ENCODE measurements around the gene SSH2. TPM values are rescaled to one million over a fixed set of nuclear protein-coding genes. Genes with fewer than 3 reads are reported as not detected.
"Not testable (repeated sequence)": the region's sequence is repeated elsewhere in the genome, so short reads cannot be mapped to it uniquely, and the experiment has no call there.

SSH2 gene
- total and polyA plus RNA-seq, 9 donors, result 14.7 to 27.4 (median 20.6) TPM

- DNase-seq, result no peak
- Histone ChIP-seq H3K27me3 (ENCODE audit: control insufficient read depth, insufficient read depth, low read length) (no peaks in the 10 kb centered on the region), H3K9me3 (replicated peaks; ENCODE audit: control insufficient read depth, low read depth, low read length) (no peaks in the 10 kb centered on the region), H3K36me3 (ENCODE audit: control insufficient read depth, insufficient read depth, low read length) (peaks cover 22% of the 10 kb centered on the region), H3K27ac (ENCODE audit: low read length) (peak overlapping the region; percentile 56), H3K4me3 (ENCODE audit: low read length) (no peak overlapping the region), H3K4me1 (ENCODE audit: control insufficient read depth, insufficient read depth, low read length) (peaks cover 7% of the 10 kb centered on the region)
- whole genome bisulfite sequencing (ENCODE audit: insufficient coverage), result no CpG with 5 or more reads among the region's 2 CpGs
Measured at GRCh38 chr17:29664743-29665480, 265.1 kb downstream of the SSH2 start.

GRCh38 chr17:29663155-29663554, 266.9 kb downstream of the SSH2 start:
- H3K4me3 ChIP-seq (ENCODE audit: low read length), result no peak overlapping the region
- H3K27ac ChIP-seq (ENCODE audit: low read length), result no peak overlapping the region
- H3K9me3 ChIP-seq (replicated peaks; ENCODE audit: control insufficient read depth, low read depth, low read length), result no peaks in the 10 kb centered on the region
- H3K4me1 ChIP-seq (ENCODE audit: control insufficient read depth, insufficient read depth, low read length), result peaks cover 7% of the 10 kb centered on the region
- H3K27me3 ChIP-seq (ENCODE audit: control insufficient read depth, insufficient read depth, low read length), result no peaks in the 10 kb centered on the region
- H3K36me3 ChIP-seq (ENCODE audit: control insufficient read depth, insufficient read depth, low read length), result peaks cover 18% of the 10 kb centered on the region
- no peak for DNase-seq
- WGBS (ENCODE audit: insufficient coverage), result no CpG with 5 or more reads among the region's 1 CpG

- 63% methylated on average over 2 of the region's 2 CpGs for WGBS (ENCODE audit: insufficient coverage)
- Histone ChIP-seq H3K4me3 (ENCODE audit: low read length) (no peak overlapping the region), H3K27me3 (ENCODE audit: control insufficient read depth, insufficient read depth, low read length) (no peaks in the 10 kb centered on the region), H3K4me1 (ENCODE audit: control insufficient read depth, insufficient read depth, low read length) (peaks cover 7% of the 10 kb centered on the region), H3K27ac (ENCODE audit: low read length) (no peak overlapping the region), H3K9me3 (replicated peaks; ENCODE audit: control insufficient read depth, low read depth, low read length) (no peaks in the 10 kb centered on the region), H3K36me3 (ENCODE audit: control insufficient read depth, insufficient read depth, low read length) (peaks cover 9% of the 10 kb centered on the region)
- no peak for DNase-seq
Measured at GRCh38 chr17:29661213-29661612, 268.8 kb downstream of the SSH2 start.

- Histone ChIP-seq H3K27ac (ENCODE audit: low read length) (no peak overlapping the region), H3K9me3 (replicated peaks; ENCODE audit: control insufficient read depth, low read depth, low read length) (no peaks in the 10 kb centered on the region), H3K4me1 (ENCODE audit: control insufficient read depth, insufficient read depth, low read length) (peaks cover 7% of the 10 kb centered on the region), H3K36me3 (ENCODE audit: control insufficient read depth, insufficient read depth, low read length) (peaks cover 3% of the 10 kb centered on the region), H3K4me3 (ENCODE audit: low read length) (no peak overlapping the region), H3K27me3 (ENCODE audit: control insufficient read depth, insufficient read depth, low read length) (no peaks in the 10 kb centered on the region)
- no peak for DNase-seq
- WGBS (ENCODE audit: insufficient coverage), result 100% methylated on average over 1 of the region's 2 CpGs
Measured at GRCh38 chr17:29659155-29659554, 270.9 kb downstream of the SSH2 start.

- Histone ChIP-seq H3K9me3 (replicated peaks; ENCODE audit: control insufficient read depth, low read depth, low read length) (no peaks in the 10 kb centered on the region), H3K4me1 (ENCODE audit: control insufficient read depth, insufficient read depth, low read length) (no peaks in the 10 kb centered on the region), H3K27ac (ENCODE audit: low read length) (no peak overlapping the region), H3K36me3 (ENCODE audit: control insufficient read depth, insufficient read depth, low read length) (peaks cover 7% of the 10 kb centered on the region), H3K4me3 (ENCODE audit: low read length) (no peak overlapping the region), H3K27me3 (ENCODE audit: control insufficient read depth, insufficient read depth, low read length) (no peaks in the 10 kb centered on the region)
- WGBS (ENCODE audit: insufficient coverage), result 80% methylated on average over 1 of the region's 6 CpGs
- no peak for DNase-seq
Measured at GRCh38 chr17:29655323-29655722, 274.7 kb downstream of the SSH2 start.

GRCh38 chr17:29653995-29654714, 275.9 kb downstream of the SSH2 start:
- peaks cover 11% of the 10 kb centered on the region for H3K36me3 ChIP-seq (ENCODE audit: control insufficient read depth, insufficient read depth, low read length)
- DNase-seq, result no peak
- no peaks in the 10 kb centered on the region for H3K4me1 ChIP-seq (ENCODE audit: control insufficient read depth, insufficient read depth, low read length)
- no CpG with 5 or more reads among the region's 1 CpG for WGBS (ENCODE audit: insufficient coverage)
- no peaks in the 10 kb centered on the region for H3K9me3 ChIP-seq (replicated peaks; ENCODE audit: control insufficient read depth, low read depth, low read length)
- H3K27ac ChIP-seq (ENCODE audit: low read length), result no peak overlapping the region
- no peak overlapping the region for H3K4me3 ChIP-seq (ENCODE audit: low read length)
- no peaks in the 10 kb centered on the region for H3K27me3 ChIP-seq (ENCODE audit: control insufficient read depth, insufficient read depth, low read length)

- Histone ChIP-seq H3K36me3 (ENCODE audit: control insufficient read depth, insufficient read depth, low read length) (peaks cover 16% of the 10 kb centered on the region), H3K27me3 (ENCODE audit: control insufficient read depth, insufficient read depth, low read length) (no peaks in the 10 kb centered on the region), H3K27ac (ENCODE audit: low read length) (no peak overlapping the region), H3K4me1 (ENCODE audit: control insufficient read depth, insufficient read depth, low read length) (no peaks in the 10 kb centered on the region), H3K9me3 (replicated peaks; ENCODE audit: control insufficient read depth, low read depth, low read length) (no peaks in the 10 kb centered on the region), H3K4me3 (ENCODE audit: low read length) (no peak overlapping the region)
- no peak for DNase-seq
Measured at GRCh38 chr17:29652976-29653375, 277.1 kb downstream of the SSH2 start.

GRCh38 chr17:29651913-29652312, 278.1 kb downstream of the SSH2 start:
- not testable (repeated sequence) for H3K27ac ChIP-seq (ENCODE audit: low read length); H3K4me3 ChIP-seq (ENCODE audit: low read length); H3K9me3 ChIP-seq (replicated peaks; ENCODE audit: control insufficient read depth, low read depth, low read length); DNase-seq; H3K4me1 ChIP-seq (ENCODE audit: control insufficient read depth, insufficient read depth, low read length); H3K27me3 ChIP-seq (ENCODE audit: control insufficient read depth, insufficient read depth, low read length)
- 89% methylated on average over 5 of the region's 7 CpGs for WGBS (ENCODE audit: insufficient coverage)
- peaks cover 17% of the 10 kb centered on the region for H3K36me3 ChIP-seq (ENCODE audit: control insufficient read depth, insufficient read depth, low read length)

GRCh38 chr17:29650396-29650795, 279.6 kb downstream of the SSH2 start:
- Histone ChIP-seq H3K4me3 (ENCODE audit: low read length) (no peak overlapping the region), H3K27ac (ENCODE audit: low read length) (no peak overlapping the region), H3K27me3 (ENCODE audit: control insufficient read depth, insufficient read depth, low read length) (no peaks in the 10 kb centered on the region), H3K36me3 (ENCODE audit: control insufficient read depth, insufficient read depth, low read length) (peaks cover 19% of the 10 kb centered on the region), H3K4me1 (ENCODE audit: control insufficient read depth, insufficient read depth, low read length) (peaks cover 8% of the 10 kb centered on the region), H3K9me3 (replicated peaks; ENCODE audit: control insufficient read depth, low read depth, low read length) (no peaks in the 10 kb centered on the region)
- WGBS (ENCODE audit: insufficient coverage), result no CpG with 5 or more reads among the region's 4 CpGs
- DNase-seq, result no peak

GRCh38 chr17:29649359-29649758, 280.7 kb downstream of the SSH2 start:
- H3K4me1 ChIP-seq (ENCODE audit: control insufficient read depth, insufficient read depth, low read length), result peaks cover 12% of the 10 kb centered on the region
- H3K27ac ChIP-seq (ENCODE audit: low read length), result no peak overlapping the region
- H3K36me3 ChIP-seq (ENCODE audit: control insufficient read depth, insufficient read depth, low read length), result peaks cover 19% of the 10 kb centered on the region
- H3K9me3 ChIP-seq (replicated peaks; ENCODE audit: control insufficient read depth, low read depth, low read length), result no peaks in the 10 kb centered on the region
- no CpG with 5 or more reads among the region's 5 CpGs for WGBS (ENCODE audit: insufficient coverage)
- H3K27me3 ChIP-seq (ENCODE audit: control insufficient read depth, insufficient read depth, low read length), result no peaks in the 10 kb centered on the region
- DNase-seq, result no peak
- H3K4me3 ChIP-seq (ENCODE audit: low read length), result no peak overlapping the region

Data from muscle of leg (tissue), 11 donors.